SU-DHL-6 (cell line): Measurements from ENCODE around the gene FNDC7.

ENCODE experiments used
- CTCF ChIP-seq: fragments of 200-600 bp; sonication (generic); IDR thresholded peaks from one replicate; pipeline ENCODE4 v1.5.1; 2017; ENCODE audit warnings: antibody characterized with exemption, mild to moderate bottlenecking, low read length, moderate library complexity; ENCODE audit not compliant: insufficient read depth, poor library complexity, severe bottlenecking
- EZH2phosphoT487 ChIP-seq: fragments of 200-600 bp; sonication (generic), shearing (Covaris generic); conservative IDR thresholded peaks from 2 replicates; pipeline ENCODE4 v1.6.1; 2018; ENCODE audit warnings: mild to moderate bottlenecking, antibody characterized with exemption, low read length, moderate library complexity, mixed read lengths

- TF ChIP-seq CTCF (no peak), EZH2phosphoT487 (no peak)
These were observed 40.7 kb downstream of the FNDC7 start for GRCh38 chr1:108753363-108753762.
